ENCODE results near the gene UBE2D1.

Gene UBE2D1

GRCh38 chr10:58305821-58306220 is 29.0 kb upstream of the UBE2D1 start:
- Histone ChIP-seq H3K4me1 (ENCODE audit: insufficient read depth, insufficient read length) (no peaks in the 10 kb centered on the region), H3K9me3 (ENCODE audit: insufficient read depth, low read length) (no peaks in the 10 kb centered on the region), H3K4me3 (ENCODE audit: insufficient read length, low read depth) (no peak overlapping the region), H3K36me3 (ENCODE audit: insufficient read depth, insufficient read length, low read length) (no peaks in the 10 kb centered on the region), H3K9ac (ENCODE audit: insufficient read length, low read depth) (no peak overlapping the region), H3K27me3 (ENCODE audit: insufficient read depth, insufficient read length) (no peaks in the 10 kb centered on the region)
- DNase-seq (ENCODE audit: low read depth, low spot score): no peak
- TF ChIP-seq ZNF274 (IDR thresholded peaks at IDR 0.05; ENCODE audit: low read depth, low read length) (no peak), SUZ12 (IDR thresholded peaks at IDR 0.05; ENCODE audit: extremely low read depth, insufficient read depth, insufficient read length) (no peak), YY1 (IDR thresholded peaks at IDR 0.05; ENCODE audit: insufficient read depth, insufficient read length) (no peak)

- no peaks in the 10 kb centered on the region for H3K9me3 ChIP-seq (ENCODE audit: insufficient read depth, low read length)
- TF ChIP-seq YY1 (IDR thresholded peaks at IDR 0.05; ENCODE audit: insufficient read depth, insufficient read length) (no peak), ZNF274 (IDR thresholded peaks at IDR 0.05; ENCODE audit: low read depth, low read length) (no peak), SUZ12 (IDR thresholded peaks at IDR 0.05; ENCODE audit: extremely low read depth, insufficient read depth, insufficient read length) (no peak)
- DNase-seq (ENCODE audit: low read depth, low spot score): no peak
- no peak overlapping the region for H3K9ac ChIP-seq (ENCODE audit: insufficient read length, low read depth)
- no peaks in the 10 kb centered on the region for H3K4me1 ChIP-seq (ENCODE audit: insufficient read depth, insufficient read length)
- H3K4me3 ChIP-seq (ENCODE audit: insufficient read length, low read depth): no peak overlapping the region
- no peaks in the 10 kb centered on the region for H3K27me3 ChIP-seq (ENCODE audit: insufficient read depth, insufficient read length)
- no peaks in the 10 kb centered on the region for H3K36me3 ChIP-seq (ENCODE audit: insufficient read depth, insufficient read length, low read length)
Observed at GRCh38 chr10:58307676-58308075, 27.1 kb upstream of the UBE2D1 start.

GRCh38 chr10:58311026-58311425 is 23.8 kb upstream of the UBE2D1 start:
- no peak for DNase-seq (ENCODE audit: low read depth, low spot score)
- no peaks in the 10 kb centered on the region for H3K4me1 ChIP-seq (ENCODE audit: insufficient read depth, insufficient read length)
- TF ChIP-seq SUZ12 (IDR thresholded peaks at IDR 0.05; ENCODE audit: extremely low read depth, insufficient read depth, insufficient read length): no peak
- TF ChIP-seq YY1 (IDR thresholded peaks at IDR 0.05; ENCODE audit: insufficient read depth, insufficient read length): no peak
- TF ChIP-seq ZNF274 (IDR thresholded peaks at IDR 0.05; ENCODE audit: low read depth, low read length): no peak
- H3K27me3 ChIP-seq (ENCODE audit: insufficient read depth, insufficient read length): no peaks in the 10 kb centered on the region
- H3K4me3 ChIP-seq (ENCODE audit: insufficient read length, low read depth): no peak overlapping the region
- no peaks in the 10 kb centered on the region for H3K9me3 ChIP-seq (ENCODE audit: insufficient read depth, low read length)
- no peak overlapping the region for H3K9ac ChIP-seq (ENCODE audit: insufficient read length, low read depth)
- H3K36me3 ChIP-seq (ENCODE audit: insufficient read depth, insufficient read length, low read length): no peaks in the 10 kb centered on the region

GRCh38 chr10:58316874-58317273 is 17.9 kb upstream of the UBE2D1 start:
- no peaks in the 10 kb centered on the region for H3K9me3 ChIP-seq (ENCODE audit: insufficient read depth, low read length)
- no peaks in the 10 kb centered on the region for H3K27me3 ChIP-seq (ENCODE audit: insufficient read depth, insufficient read length)
- TF ChIP-seq SUZ12 (IDR thresholded peaks at IDR 0.05; ENCODE audit: extremely low read depth, insufficient read depth, insufficient read length) (no peak), ZNF274 (IDR thresholded peaks at IDR 0.05; ENCODE audit: low read depth, low read length) (no peak)
- H3K36me3 ChIP-seq (ENCODE audit: insufficient read depth, insufficient read length, low read length): no peaks in the 10 kb centered on the region
- no peak for DNase-seq (ENCODE audit: low read depth, low spot score)
- no peak overlapping the region for H3K4me3 ChIP-seq (ENCODE audit: insufficient read length, low read depth)
- no peaks in the 10 kb centered on the region for H3K4me1 ChIP-seq (ENCODE audit: insufficient read depth, insufficient read length)
- no peak overlapping the region for H3K9ac ChIP-seq (ENCODE audit: insufficient read length, low read depth)

GRCh38 chr10:58318346-58318745 is 16.5 kb upstream of the UBE2D1 start:
- no peak for DNase-seq (ENCODE audit: low read depth, low spot score)
- H3K4me3 ChIP-seq (ENCODE audit: insufficient read length, low read depth): no peak overlapping the region
- no peaks in the 10 kb centered on the region for H3K4me1 ChIP-seq (ENCODE audit: insufficient read depth, insufficient read length)
- H3K27me3 ChIP-seq (ENCODE audit: insufficient read depth, insufficient read length): no peaks in the 10 kb centered on the region
- TF ChIP-seq YY1 (IDR thresholded peaks at IDR 0.05; ENCODE audit: insufficient read depth, insufficient read length) (no peak), SUZ12 (IDR thresholded peaks at IDR 0.05; ENCODE audit: extremely low read depth, insufficient read depth, insufficient read length) (no peak), ZNF274 (IDR thresholded peaks at IDR 0.05; ENCODE audit: low read depth, low read length) (no peak)
- H3K36me3 ChIP-seq (ENCODE audit: insufficient read depth, insufficient read length, low read length): no peaks in the 10 kb centered on the region
- H3K9ac ChIP-seq (ENCODE audit: insufficient read length, low read depth): no peak overlapping the region
- H3K9me3 ChIP-seq (ENCODE audit: insufficient read depth, low read length): no peaks in the 10 kb centered on the region

- Histone ChIP-seq H3K9ac (ENCODE audit: insufficient read length, low read depth) (no peak overlapping the region), H3K4me1 (ENCODE audit: insufficient read depth, insufficient read length) (no peaks in the 10 kb centered on the region), H3K4me3 (ENCODE audit: insufficient read length, low read depth) (no peak overlapping the region), H3K9me3 (ENCODE audit: insufficient read depth, low read length) (no peaks in the 10 kb centered on the region), H3K27me3 (ENCODE audit: insufficient read depth, insufficient read length) (no peaks in the 10 kb centered on the region), H3K36me3 (ENCODE audit: insufficient read depth, insufficient read length, low read length) (no peaks in the 10 kb centered on the region)
- TF ChIP-seq SUZ12 (IDR thresholded peaks at IDR 0.05; ENCODE audit: extremely low read depth, insufficient read depth, insufficient read length): no peak
- no peak for TF ChIP-seq YY1 (IDR thresholded peaks at IDR 0.05; ENCODE audit: insufficient read depth, insufficient read length)
- no peak for TF ChIP-seq ZNF274 (IDR thresholded peaks at IDR 0.05; ENCODE audit: low read depth, low read length)
- DNase-seq (ENCODE audit: low read depth, low spot score): no peak
Observed at GRCh38 chr10:58319599-58319998, 15.2 kb upstream of the UBE2D1 start.

GRCh38 chr10:58320351-58321049 is 14.3 kb upstream of the UBE2D1 start:
- TF ChIP-seq YY1 (IDR thresholded peaks at IDR 0.05; ENCODE audit: insufficient read depth, insufficient read length): no peak
- no peak for TF ChIP-seq SUZ12 (IDR thresholded peaks at IDR 0.05; ENCODE audit: extremely low read depth, insufficient read depth, insufficient read length)
- no peak for TF ChIP-seq ZNF274 (IDR thresholded peaks at IDR 0.05; ENCODE audit: low read depth, low read length)
- H3K4me3 ChIP-seq (ENCODE audit: insufficient read length, low read depth): no peak overlapping the region
- no peak for DNase-seq (ENCODE audit: low read depth, low spot score)
- H3K36me3 ChIP-seq (ENCODE audit: insufficient read depth, insufficient read length, low read length): no peaks in the 10 kb centered on the region
- no peak overlapping the region for H3K9ac ChIP-seq (ENCODE audit: insufficient read length, low read depth)
- no peaks in the 10 kb centered on the region for H3K4me1 ChIP-seq (ENCODE audit: insufficient read depth, insufficient read length)
- no peaks in the 10 kb centered on the region for H3K9me3 ChIP-seq (ENCODE audit: insufficient read depth, low read length)
- H3K27me3 ChIP-seq (ENCODE audit: insufficient read depth, insufficient read length): no peaks in the 10 kb centered on the region

All from NT2/D1 (cell line).